GM12874 (cell line): ENCODE results near the gene C1QL2.

Experiments used
- TF ChIP-seq, protein P1 (sequence below): IDR thresholded peaks from 2 replicates; pipeline ENCODE4 v1.5.1; 2011; ENCODE audit warnings: low read depth, mild to moderate bottlenecking, control low read depth, low read length, moderate library complexity; ENCODE audit not compliant: insufficient read depth

Gene C1QL2

DNA sequence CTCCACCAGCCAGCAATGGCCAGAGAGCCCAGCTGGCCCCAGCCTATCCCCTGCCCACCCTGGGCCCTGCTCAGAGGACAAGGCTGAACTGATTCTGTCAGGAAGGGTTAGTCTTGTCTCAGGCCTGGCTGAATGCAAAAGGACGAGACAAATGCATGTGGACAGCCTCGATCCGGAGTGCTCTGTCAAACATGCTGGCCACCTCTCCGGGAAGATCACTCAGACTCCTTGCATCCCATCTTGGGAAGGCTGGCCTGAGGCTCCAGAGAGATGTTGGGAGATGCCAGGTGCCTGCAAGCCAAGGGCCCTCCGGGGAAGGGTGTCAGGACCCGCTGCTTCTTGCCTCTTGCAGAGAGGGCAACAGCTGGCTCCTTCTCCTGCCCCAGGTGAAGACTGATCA lies 20.2 kb upstream of the C1QL2 start:
- TF ChIP-seq, protein P1, sequence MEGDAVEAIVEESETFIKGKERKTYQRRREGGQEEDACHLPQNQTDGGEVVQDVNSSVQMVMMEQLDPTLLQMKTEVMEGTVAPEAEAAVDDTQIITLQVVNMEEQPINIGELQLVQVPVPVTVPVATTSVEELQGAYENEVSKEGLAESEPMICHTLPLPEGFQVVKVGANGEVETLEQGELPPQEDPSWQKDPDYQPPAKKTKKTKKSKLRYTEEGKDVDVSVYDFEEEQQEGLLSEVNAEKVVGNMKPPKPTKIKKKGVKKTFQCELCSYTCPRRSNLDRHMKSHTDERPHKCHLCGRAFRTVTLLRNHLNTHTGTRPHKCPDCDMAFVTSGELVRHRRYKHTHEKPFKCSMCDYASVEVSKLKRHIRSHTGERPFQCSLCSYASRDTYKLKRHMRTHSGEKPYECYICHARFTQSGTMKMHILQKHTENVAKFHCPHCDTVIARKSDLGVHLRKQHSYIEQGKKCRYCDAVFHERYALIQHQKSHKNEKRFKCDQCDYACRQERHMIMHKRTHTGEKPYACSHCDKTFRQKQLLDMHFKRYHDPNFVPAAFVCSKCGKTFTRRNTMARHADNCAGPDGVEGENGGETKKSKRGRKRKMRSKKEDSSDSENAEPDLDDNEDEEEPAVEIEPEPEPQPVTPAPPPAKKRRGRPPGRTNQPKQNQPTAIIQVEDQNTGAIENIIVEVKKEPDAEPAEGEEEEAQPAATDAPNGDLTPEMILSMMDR: no peak

- TF ChIP-seq, protein P1: no peak
Measured at GRCh38 chr2:119177838-119178190, 19.3 kb upstream of the C1QL2 start.

DNA sequence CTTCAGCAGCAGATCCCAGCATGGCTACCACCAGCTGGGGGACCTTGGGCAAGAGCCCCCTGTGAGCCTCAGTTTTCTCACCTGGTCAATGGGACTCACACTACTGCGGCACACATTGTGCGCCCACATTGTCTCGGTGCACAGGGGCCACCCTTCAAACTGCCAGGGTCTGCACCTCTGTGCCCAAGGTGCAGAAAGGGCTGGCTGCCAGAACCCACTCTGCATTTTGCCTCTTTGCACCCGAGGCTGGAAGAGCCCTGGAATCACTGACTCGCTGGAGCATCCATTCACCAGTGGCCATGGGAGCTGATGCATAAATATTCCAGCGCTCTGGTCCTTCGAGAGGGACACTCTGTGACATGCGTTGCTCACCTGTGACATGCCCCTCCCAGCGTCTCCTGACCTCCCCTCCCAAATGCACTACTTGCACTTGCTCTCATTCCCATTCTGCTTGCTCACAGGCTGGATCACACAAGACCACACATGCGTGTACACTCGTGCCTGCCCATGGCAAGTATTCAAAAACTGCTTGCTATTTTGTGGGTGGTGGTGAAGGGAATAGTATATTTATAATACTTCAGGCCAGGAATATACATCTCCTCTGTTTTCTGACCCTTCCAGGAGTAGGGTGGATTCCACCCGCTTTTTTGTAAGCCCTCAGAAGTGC lies 18.8 kb upstream of the C1QL2 start:
- TF ChIP-seq, protein P1: no peak

DNA sequence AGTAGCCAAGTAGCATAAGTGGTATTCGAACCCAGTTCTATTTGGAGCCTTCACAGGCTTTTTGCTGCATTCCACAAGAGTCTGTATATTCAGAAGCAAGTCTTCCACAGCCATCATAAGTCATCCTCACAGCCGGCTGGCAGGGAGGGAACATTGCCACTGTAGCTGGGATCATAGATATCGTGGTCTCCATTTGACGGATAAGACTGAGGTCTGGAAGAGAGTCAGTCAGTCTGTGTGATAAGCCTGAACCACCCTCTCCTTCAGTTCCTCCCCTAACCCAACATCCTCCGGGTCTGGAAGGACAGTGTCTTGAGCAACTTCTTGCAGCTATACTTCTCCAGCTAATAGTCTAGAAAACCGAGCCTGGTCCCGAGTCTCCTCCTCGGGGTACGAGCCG lies 17.0 kb upstream of the C1QL2 start:
- TF ChIP-seq, protein P1: no peak

GRCh38 chr2:119174993-119175347 lies 16.4 kb upstream of the C1QL2 start:
- TF ChIP-seq, protein P1: no peak

- TF ChIP-seq, protein P1: peak; percentile 87
Measured at GRCh38 chr2:119174216-119174992, 15.9 kb upstream of the C1QL2 start.

DNA sequence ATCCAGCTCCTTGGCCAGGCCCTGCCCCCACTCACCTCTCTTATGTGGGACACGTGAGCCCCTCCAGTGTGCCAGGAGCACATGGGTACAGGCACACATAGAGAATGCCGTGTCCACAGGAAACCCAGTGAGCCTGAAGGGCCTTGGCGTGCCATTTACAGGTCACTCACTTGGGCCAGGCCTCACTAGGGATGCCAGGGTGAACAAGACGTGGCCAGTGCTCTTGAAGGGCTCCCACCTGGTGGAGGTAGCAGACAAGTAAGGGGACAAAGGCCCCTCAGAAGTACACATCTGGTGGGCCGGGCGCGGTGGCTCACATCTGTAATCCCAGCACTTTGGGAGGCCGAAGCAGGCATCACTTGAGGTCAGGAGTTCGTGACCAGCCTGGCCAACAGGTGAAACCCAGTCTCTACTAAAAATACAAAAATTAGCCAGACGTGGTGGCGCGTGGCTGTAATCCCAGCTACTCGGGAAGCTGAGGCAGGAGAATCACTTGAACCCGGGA lies 15.1 kb upstream of the C1QL2 start:
- TF ChIP-seq, protein P1: no peak
